SU-DHL-6 (cell line): Measurements from ENCODE around the gene SLC8A1.

Experiments
- EZH2phosphoT487 ChIP-seq: fragments of 200-600 bp; sonication (generic), shearing (Covaris generic); conservative IDR thresholded peaks from 2 replicates; pipeline ENCODE4 v1.6.1; 2018; ENCODE audit warnings: mild to moderate bottlenecking, antibody characterized with exemption, low read length, moderate library complexity, mixed read lengths
- TF ChIP-seq, protein P1 (sequence below): fragments of 200-600 bp; sonication (generic); IDR thresholded peaks from one replicate; pipeline ENCODE4 v1.5.1; 2017; ENCODE audit warnings: antibody characterized with exemption, mild to moderate bottlenecking, low read length, moderate library complexity; ENCODE audit not compliant: insufficient read depth, poor library complexity, severe bottlenecking

DNA sequence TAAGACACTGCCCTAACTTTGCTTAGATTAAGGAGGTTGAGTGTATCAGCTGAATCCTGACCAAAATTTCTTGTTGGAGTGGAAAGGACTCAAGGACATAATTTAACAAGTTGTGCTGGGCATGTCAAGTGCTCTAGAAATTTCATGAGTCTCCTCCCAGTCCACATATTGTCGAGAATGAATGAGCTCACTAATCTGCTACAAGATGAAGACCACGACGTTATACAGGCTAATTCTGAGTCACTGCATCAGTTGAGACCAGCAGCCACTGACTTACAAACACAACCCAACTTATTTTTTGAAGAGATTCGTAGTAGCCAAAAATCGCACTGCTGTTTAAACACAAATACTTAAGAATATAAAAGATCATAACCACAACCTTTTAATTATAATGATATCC, 28.7 kb upstream of the SLC8A1 start:
- TF ChIP-seq, protein P1, sequence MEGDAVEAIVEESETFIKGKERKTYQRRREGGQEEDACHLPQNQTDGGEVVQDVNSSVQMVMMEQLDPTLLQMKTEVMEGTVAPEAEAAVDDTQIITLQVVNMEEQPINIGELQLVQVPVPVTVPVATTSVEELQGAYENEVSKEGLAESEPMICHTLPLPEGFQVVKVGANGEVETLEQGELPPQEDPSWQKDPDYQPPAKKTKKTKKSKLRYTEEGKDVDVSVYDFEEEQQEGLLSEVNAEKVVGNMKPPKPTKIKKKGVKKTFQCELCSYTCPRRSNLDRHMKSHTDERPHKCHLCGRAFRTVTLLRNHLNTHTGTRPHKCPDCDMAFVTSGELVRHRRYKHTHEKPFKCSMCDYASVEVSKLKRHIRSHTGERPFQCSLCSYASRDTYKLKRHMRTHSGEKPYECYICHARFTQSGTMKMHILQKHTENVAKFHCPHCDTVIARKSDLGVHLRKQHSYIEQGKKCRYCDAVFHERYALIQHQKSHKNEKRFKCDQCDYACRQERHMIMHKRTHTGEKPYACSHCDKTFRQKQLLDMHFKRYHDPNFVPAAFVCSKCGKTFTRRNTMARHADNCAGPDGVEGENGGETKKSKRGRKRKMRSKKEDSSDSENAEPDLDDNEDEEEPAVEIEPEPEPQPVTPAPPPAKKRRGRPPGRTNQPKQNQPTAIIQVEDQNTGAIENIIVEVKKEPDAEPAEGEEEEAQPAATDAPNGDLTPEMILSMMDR, result no peak
- no peak for TF ChIP-seq EZH2phosphoT487
